ENCODE results near the gene KLHL21.

DNA sequence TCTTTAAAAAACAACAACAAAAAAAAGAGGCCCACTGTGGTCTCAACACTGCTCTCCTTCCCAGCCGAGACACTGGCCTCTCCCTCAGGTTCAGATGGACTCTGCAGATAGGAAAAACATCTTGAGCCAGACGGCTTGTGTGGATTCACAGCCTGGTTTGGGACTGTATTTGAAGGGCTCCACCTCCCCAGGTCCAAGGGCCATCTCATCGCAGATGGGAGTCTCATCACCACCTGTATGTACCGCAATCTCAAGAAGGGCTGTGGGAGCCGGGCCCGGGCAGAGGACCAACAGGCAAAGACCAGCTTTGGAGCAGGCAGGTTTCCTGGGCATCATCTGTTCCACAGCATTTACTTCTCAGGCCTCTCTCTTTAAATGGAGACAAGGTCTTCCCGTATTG, 12.6 kb downstream of the KLHL21 start:
- TF ChIP-seq, protein P1, sequence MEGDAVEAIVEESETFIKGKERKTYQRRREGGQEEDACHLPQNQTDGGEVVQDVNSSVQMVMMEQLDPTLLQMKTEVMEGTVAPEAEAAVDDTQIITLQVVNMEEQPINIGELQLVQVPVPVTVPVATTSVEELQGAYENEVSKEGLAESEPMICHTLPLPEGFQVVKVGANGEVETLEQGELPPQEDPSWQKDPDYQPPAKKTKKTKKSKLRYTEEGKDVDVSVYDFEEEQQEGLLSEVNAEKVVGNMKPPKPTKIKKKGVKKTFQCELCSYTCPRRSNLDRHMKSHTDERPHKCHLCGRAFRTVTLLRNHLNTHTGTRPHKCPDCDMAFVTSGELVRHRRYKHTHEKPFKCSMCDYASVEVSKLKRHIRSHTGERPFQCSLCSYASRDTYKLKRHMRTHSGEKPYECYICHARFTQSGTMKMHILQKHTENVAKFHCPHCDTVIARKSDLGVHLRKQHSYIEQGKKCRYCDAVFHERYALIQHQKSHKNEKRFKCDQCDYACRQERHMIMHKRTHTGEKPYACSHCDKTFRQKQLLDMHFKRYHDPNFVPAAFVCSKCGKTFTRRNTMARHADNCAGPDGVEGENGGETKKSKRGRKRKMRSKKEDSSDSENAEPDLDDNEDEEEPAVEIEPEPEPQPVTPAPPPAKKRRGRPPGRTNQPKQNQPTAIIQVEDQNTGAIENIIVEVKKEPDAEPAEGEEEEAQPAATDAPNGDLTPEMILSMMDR (IDR thresholded peaks at IDR 0.05), result no peak
- TF ChIP-seq ESRRA (IDR thresholded peaks at IDR 0.05; ENCODE audit: borderline replicate concordance, low read length), result no peak
- TF ChIP-seq POLR2AphosphoS2 (conservative IDR thresholded peaks at IDR 0.05; ENCODE audit: low read length), result no peak
- no peak for TF ChIP-seq JUN (IDR thresholded peaks at IDR 0.05)
- no peak for TF ChIP-seq RARB (CRISPR knock-in tag; IDR thresholded peaks at IDR 0.05)
- TF ChIP-seq MAFK (IDR thresholded peaks at IDR 0.05; ENCODE audit: partially characterized antibody), result no peak
- TF ChIP-seq, protein P2, sequence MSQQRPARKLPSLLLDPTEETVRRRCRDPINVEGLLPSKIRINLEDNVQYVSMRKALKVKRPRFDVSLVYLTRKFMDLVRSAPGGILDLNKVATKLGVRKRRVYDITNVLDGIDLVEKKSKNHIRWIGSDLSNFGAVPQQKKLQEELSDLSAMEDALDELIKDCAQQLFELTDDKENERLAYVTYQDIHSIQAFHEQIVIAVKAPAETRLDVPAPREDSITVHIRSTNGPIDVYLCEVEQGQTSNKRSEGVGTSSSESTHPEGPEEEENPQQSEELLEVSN (IDR thresholded peaks at IDR 0.05; ENCODE audit: borderline replicate concordance, low read depth), result no peak
- TF ChIP-seq POLR2A (IDR thresholded peaks at IDR 0.05; ENCODE audit: low read length), result no peak
- TF ChIP-seq NPAS2 (CRISPR knock-in tag; IDR thresholded peaks at IDR 0.05; ENCODE audit: borderline replicate concordance), result no peak
- no peak for TF ChIP-seq ZFP36 (IDR thresholded peaks at IDR 0.05; ENCODE audit: borderline replicate concordance, partially characterized antibody)
- TF ChIP-seq RAD21 (conservative IDR thresholded peaks at IDR 0.05 in 1 of 2, IDR thresholded peaks at IDR 0.05 in 1 of 2), result no peak
- no peak for TF ChIP-seq SREBF2 (IDR thresholded peaks at IDR 0.05)

Measured in A549 (cell line).